GM23338 (cell line): Measurements from ENCODE around the gene GMPPA. TPM values are rescaled to one million over a fixed set of nuclear protein-coding genes. Genes with fewer than 3 reads are reported as not detected.

Experiments
- ATAC-seq: fragments of 200-7000 bp; cut with Tn5 transposase; 3 replicates; pipeline ENCODE4 v1.9.1; 2020
- DNase-seq: peaks from one replicate; pipeline ENCODE4 v3.0.0-alpha.2; 2015; ENCODE audit warnings: low spot score
- H2AFZ ChIP-seq: fragments of 200-600 bp; sonication (generic); 2 replicates; pipeline ENCODE4 v1.8.0; 2016; ENCODE audit warnings: antibody characterized with exemption, mild to moderate bottlenecking, moderate library complexity
- H3F3A ChIP-seq: fragments of 200-600 bp; sonication (generic); replicated peaks from 2 replicates; pipeline ENCODE4 v1.8.0; 2017; ENCODE audit warnings: antibody characterized with exemption, mixed run types, low read depth
- H3K27ac ChIP-seq: fragments of 200-600 bp; sonication (generic); 2 replicates; pipeline ENCODE4 v1.6.1; 2016; ENCODE audit warnings: low read depth
- H3K27me3 ChIP-seq: fragments of 200-600 bp; sonication (generic); 2 replicates; pipeline ENCODE4 v1.8.0; 2016; ENCODE audit warnings: mild to moderate bottlenecking, mixed run types, moderate library complexity; ENCODE audit not compliant: insufficient read depth
- H3K36me3 ChIP-seq: fragments of 200-600 bp; sonication (generic); 2 replicates; pipeline ENCODE4 v1.8.0; 2016; ENCODE audit warnings: mild to moderate bottlenecking; ENCODE audit not compliant: insufficient read depth
- H3K4me1 ChIP-seq: fragments of 200-600 bp; sonication (generic); 2 replicates; pipeline ENCODE4 v1.8.0; 2016; ENCODE audit warnings: mild to moderate bottlenecking, moderate library complexity; ENCODE audit not compliant: insufficient read depth
- H3K4me2 ChIP-seq: fragments of 200-600 bp; sonication (generic); 2 replicates; pipeline ENCODE4 v1.7.1; 2017; ENCODE audit warnings: mixed run types
- H3K4me3 ChIP-seq: fragments of 200-600 bp; sonication (generic); 2 replicates; pipeline ENCODE4 v1.6.1; 2016; ENCODE audit warnings: mixed run types
- H3K79me2 ChIP-seq: fragments of 200-600 bp; sonication (generic); replicated peaks from 2 replicates; pipeline ENCODE4 v1.8.0; 2017; ENCODE audit warnings: mild to moderate bottlenecking; ENCODE audit not compliant: insufficient read depth
- H3K9me2 ChIP-seq: fragments of 200-600 bp; sonication (generic); 2 replicates; pipeline ENCODE4 v1.8.0; 2017; ENCODE audit not compliant: insufficient read depth
- H4K20me1 ChIP-seq: fragments of 200-600 bp; sonication (generic); replicated peaks from 2 replicates; pipeline ENCODE4 v1.8.0; 2017; ENCODE audit warnings: mild to moderate bottlenecking; ENCODE audit not compliant: insufficient read depth
- H3K27ac Mint-ChIP-seq: 2 replicates; pipeline ENCODE4 v1.8.0; 2020; ENCODE audit warnings: inconsistent platforms, mild to moderate bottlenecking, moderate library complexity, mixed read lengths
- H3K27me3 Mint-ChIP-seq: 3 replicates; pipeline ENCODE4 v1.8.0; 2022; ENCODE audit warnings: low read depth, mild to moderate bottlenecking, moderate library complexity, mixed read lengths, inconsistent platforms; ENCODE audit not compliant: insufficient read depth, poor library complexity
- H3K36me3 Mint-ChIP-seq: 3 replicates; pipeline ENCODE4 v1.8.0; 2021; ENCODE audit warnings: low read depth, mild to moderate bottlenecking, inconsistent platforms, moderate library complexity, mixed read lengths
- H3K4me1 Mint-ChIP-seq: 3 replicates; pipeline ENCODE4 v1.8.0; 2020; ENCODE audit warnings: mild to moderate bottlenecking, inconsistent platforms, mixed read lengths
- H3K4me3 Mint-ChIP-seq: 3 replicates; pipeline ENCODE4 v1.8.0; 2021; ENCODE audit warnings: moderate library complexity, mild to moderate bottlenecking, inconsistent platforms, mixed read lengths
- H3K9me3 Mint-ChIP-seq: 3 replicates; pipeline ENCODE4 v1.8.0; 2020; ENCODE audit warnings: moderate library complexity, mild to moderate bottlenecking, inconsistent platforms, mixed read lengths
- CTCF ChIP-seq, 2 experiments: fragments of 200-600 bp in 1 of 2; sonication (generic) in 1 of 2; conservative IDR thresholded peaks; 2 replicates each; pipeline versions ENCODE4 v1.5.1 to v1.6.1; 2016 to 2017; ENCODE audit warnings: antibody characterized with exemption in 2 of 2, low read depth in 2 of 2, mild to moderate bottlenecking in 2 of 2, moderate library complexity in 1 of 2
- EZH2 ChIP-seq: fragments of 200-600 bp; sonication (generic); IDR thresholded peaks from one replicate; pipeline ENCODE4 v1.8.0; 2017; ENCODE audit warnings: antibody characterized with exemption, mild to moderate bottlenecking, low read depth; ENCODE audit not compliant: unreplicated experiment
- JUNB ChIP-seq: IDR thresholded peaks from one replicate; pipeline ENCODE4 v1.6.1; 2016; ENCODE audit warnings: antibody characterized with exemption; ENCODE audit not compliant: unreplicated experiment
- NANOG ChIP-seq: IDR thresholded peaks from 2 replicates; pipeline ENCODE4 v1.6.1; 2016; ENCODE audit warnings: antibody characterized with exemption, borderline replicate concordance
- STAT1 ChIP-seq: IDR thresholded peaks from one replicate; pipeline ENCODE4 v1.6.1; 2016; ENCODE audit warnings: antibody characterized with exemption; ENCODE audit not compliant: unreplicated experiment
- ZNF462 ChIP-seq: fragments of 250-450 bp; sonication (Bioruptor Pico); IDR thresholded peaks from 2 replicates; pipeline ENCODE4 v1.5.0; 2020; ENCODE audit warnings: mild to moderate bottlenecking, moderate library complexity
- polyA plus RNA-seq: library from polyadenylated mRNA; unstranded; fragments of >200 nt; fragmentation: Nextera tagmentation; extraction: Ambion mirVana; gene quantifications from 2 replicates; pipeline ENCODE4 v1.2.1, GENCODE V29; 2016
- total RNA-seq: library from RNA; depleted of rRNA; stranded (reverse); fragments of >200 nt; shearing (Covaris generic); gene quantifications from 2 replicates; pipeline ENCODE4 v1.2.3, GENCODE V29; 2014
- TF ChIP-seq, protein P1 (sequence below): IDR thresholded peaks from one replicate; pipeline ENCODE4 v1.6.1; 2018; ENCODE audit warnings: antibody characterized with exemption; ENCODE audit not compliant: unreplicated experiment

Gene GMPPA
- total and polyA plus RNA-seq, 2 experiments from 2014 or later: 27.0 to 33.8 TPM

- Histone ChIP-seq H3K27me3 (no peaks in the 10 kb centered on the region), H3K9me2 (no peaks in the 10 kb centered on the region), H3F3A (peaks cover 5% of the 10 kb centered on the region; the same call in 1 of the 2 replicates), H4K20me1 (no peaks in the 10 kb centered on the region), H3K4me3 (no peak overlapping the region), H3K4me2 (no peak overlapping the region), H2AFZ (no peak overlapping the region), H3K27ac (no peak overlapping the region), H3K79me2 (no peaks in the 10 kb centered on the region), H3K4me1 (peaks cover 16% of the 10 kb centered on the region), H3K36me3 (no peaks in the 10 kb centered on the region)
- TF ChIP-seq EZH2 (no peak), STAT1 (no peak), ZNF462 (CRISPR knock-in tag) (no peak), JUNB (no peak), NANOG (no peak)
- H3K36me3 Mint-ChIP-seq: no peaks in the 10 kb centered on the region; the same call in 2 of the 3 replicates
- no peak overlapping the region; the same call in 1 of the 2 replicates for H3K27ac Mint-ChIP-seq
- DNase-seq (no peak), ATAC-seq (no peak)
- peaks cover 17% of the 10 kb centered on the region for H3K27me3 Mint-ChIP-seq
- H3K9me3 Mint-ChIP-seq: no peaks in the 10 kb centered on the region
- no peak overlapping the region for H3K4me3 Mint-ChIP-seq
- peaks cover 40% of the 10 kb centered on the region for H3K4me1 Mint-ChIP-seq
Observed at GRCh38 chr2:219455581-219455980, 43.1 kb upstream of the GMPPA start.

GRCh38 chr2:219457784-219458369, 40.8 kb upstream of the GMPPA start:
- Mint-ChIP-seq H3K9me3 (no peaks in the 10 kb centered on the region), H3K27me3 (peaks cover 15% of the 10 kb centered on the region), H3K4me3 (no peak overlapping the region), H3K4me1 (peaks cover 48% of the 10 kb centered on the region), H3K36me3 (peaks cover 7% of the 10 kb centered on the region; the same call in 2 of the 3 replicates), H3K27ac (0 out of 2 replicates have a peak overlapping the region, but pooled peaks have one; percentile 19)
- H3K4me1 ChIP-seq: peaks cover 26% of the 10 kb centered on the region
- no peaks in the 10 kb centered on the region for H4K20me1 ChIP-seq
- no peak overlapping the region for H3K27ac ChIP-seq
- H3K9me2 ChIP-seq: no peaks in the 10 kb centered on the region
- H3K36me3 ChIP-seq: no peaks in the 10 kb centered on the region
- peak; percentile 61 for DNase-seq
- no peak overlapping the region for H3K4me3 ChIP-seq
- peak; percentile 45 for ATAC-seq
- no peak overlapping the region for H2AFZ ChIP-seq
- H3K79me2 ChIP-seq: no peaks in the 10 kb centered on the region
- no peaks in the 10 kb centered on the region for H3K27me3 ChIP-seq
- H3K4me2 ChIP-seq: peak overlapping the region; percentile 38; the same call in 1 of the 2 replicates
- peaks cover 4% of the 10 kb centered on the region; the same call in 1 of the 2 replicates for H3F3A ChIP-seq
- peak; percentile 36 to 60 for TF ChIP-seq CTCF (conservative IDR thresholded peaks at IDR 0.05; ENCODE audit: low read depth in 2 of 2)
- TF ChIP-seq, protein P1, sequence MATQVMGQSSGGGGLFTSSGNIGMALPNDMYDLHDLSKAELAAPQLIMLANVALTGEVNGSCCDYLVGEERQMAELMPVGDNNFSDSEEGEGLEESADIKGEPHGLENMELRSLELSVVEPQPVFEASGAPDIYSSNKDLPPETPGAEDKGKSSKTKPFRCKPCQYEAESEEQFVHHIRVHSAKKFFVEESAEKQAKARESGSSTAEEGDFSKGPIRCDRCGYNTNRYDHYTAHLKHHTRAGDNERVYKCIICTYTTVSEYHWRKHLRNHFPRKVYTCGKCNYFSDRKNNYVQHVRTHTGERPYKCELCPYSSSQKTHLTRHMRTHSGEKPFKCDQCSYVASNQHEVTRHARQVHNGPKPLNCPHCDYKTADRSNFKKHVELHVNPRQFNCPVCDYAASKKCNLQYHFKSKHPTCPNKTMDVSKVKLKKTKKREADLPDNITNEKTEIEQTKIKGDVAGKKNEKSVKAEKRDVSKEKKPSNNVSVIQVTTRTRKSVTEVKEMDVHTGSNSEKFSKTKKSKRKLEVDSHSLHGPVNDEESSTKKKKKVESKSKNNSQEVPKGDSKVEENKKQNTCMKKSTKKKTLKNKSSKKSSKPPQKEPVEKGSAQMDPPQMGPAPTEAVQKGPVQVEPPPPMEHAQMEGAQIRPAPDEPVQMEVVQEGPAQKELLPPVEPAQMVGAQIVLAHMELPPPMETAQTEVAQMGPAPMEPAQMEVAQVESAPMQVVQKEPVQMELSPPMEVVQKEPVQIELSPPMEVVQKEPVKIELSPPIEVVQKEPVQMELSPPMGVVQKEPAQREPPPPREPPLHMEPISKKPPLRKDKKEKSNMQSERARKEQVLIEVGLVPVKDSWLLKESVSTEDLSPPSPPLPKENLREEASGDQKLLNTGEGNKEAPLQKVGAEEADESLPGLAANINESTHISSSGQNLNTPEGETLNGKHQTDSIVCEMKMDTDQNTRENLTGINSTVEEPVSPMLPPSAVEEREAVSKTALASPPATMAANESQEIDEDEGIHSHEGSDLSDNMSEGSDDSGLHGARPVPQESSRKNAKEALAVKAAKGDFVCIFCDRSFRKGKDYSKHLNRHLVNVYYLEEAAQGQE: no peak
